Endometrial microvascular endothelial cells (primary cell): Measurements from ENCODE around the gene MS4A6E. TPM values are rescaled to one million over a fixed set of nuclear protein-coding genes. Genes with fewer than 3 reads are reported as not detected.
"Not testable (repeated sequence)": the region's sequence is repeated elsewhere in the genome, so short reads cannot be mapped to it uniquely, and the experiment has no call there.

Source experiments
- in situ Hi-C: cut with HindIII; loops from 2 replicates; pipeline ENCODE4 v1.10.0; 2017; ENCODE audit warnings: low sequenced_read_pairs, low pct_unique_long_range_greater_than_20kb; ENCODE audit errors: inconsistent ontology term
- total RNA-seq: library from RNA; depleted of rRNA; stranded (reverse); fragments of >200 nt; gene quantifications from one replicate; pipeline ENCODE4 v1.2.3, GENCODE V29; 2015; ENCODE audit errors: inconsistent ontology term

The MS4A6E gene
- total RNA-seq: not detected

DNA sequence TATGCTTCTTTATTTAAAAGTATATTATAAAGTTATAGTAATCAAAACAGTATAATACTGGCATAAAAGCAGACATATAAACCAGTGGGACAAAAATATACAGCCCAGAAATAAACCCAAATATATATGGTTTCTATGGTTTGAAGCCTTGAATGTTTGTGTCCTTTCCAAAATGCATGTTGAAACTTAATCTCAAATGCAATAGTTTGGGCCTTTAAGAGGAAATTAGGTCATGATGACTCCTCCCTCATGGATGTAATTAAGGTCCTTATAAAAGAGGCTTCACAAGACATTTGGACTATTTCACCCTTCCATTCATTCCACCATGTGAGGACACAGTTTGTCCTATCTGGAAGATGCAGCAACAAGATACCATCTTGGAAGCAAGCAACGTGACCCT lies at the start of gene MS4A6E:
Gene MS4A6E, plus strand, starts transcription at position 301 of the 400 bp plus-strand sequence. CDS start 7,641 bp downstream, outside the sequence.
- in situ Hi-C loops: no loop called here

DNA sequence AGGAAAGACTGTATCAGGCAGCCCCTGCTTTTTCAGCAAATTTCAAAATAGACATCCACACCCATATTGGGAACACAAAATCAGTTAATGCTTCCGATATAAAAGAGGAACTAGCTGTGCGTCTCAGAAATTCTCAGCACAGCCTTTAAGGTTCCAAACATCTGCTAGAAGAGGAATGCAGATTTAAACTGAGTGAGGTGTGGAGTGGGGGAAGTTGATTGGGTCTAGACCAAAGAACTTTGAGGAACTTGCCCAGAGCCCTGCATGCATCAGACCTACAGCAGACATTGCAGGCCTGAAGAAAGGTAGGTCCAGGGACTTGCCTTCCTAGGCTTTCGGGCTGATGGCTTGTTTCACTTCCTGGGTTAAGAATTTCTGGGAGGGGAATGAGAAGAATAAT lies 46.6 kb upstream of the MS4A6E start, which contains the start of gene MS4A4A:
Gene MS4A4A, plus strand, starts transcription at position 255 of the 400 bp plus-strand sequence. Its CDS starts 10 bp downstream, at position 265.
- in situ Hi-C loops: no loop called here

DNA sequence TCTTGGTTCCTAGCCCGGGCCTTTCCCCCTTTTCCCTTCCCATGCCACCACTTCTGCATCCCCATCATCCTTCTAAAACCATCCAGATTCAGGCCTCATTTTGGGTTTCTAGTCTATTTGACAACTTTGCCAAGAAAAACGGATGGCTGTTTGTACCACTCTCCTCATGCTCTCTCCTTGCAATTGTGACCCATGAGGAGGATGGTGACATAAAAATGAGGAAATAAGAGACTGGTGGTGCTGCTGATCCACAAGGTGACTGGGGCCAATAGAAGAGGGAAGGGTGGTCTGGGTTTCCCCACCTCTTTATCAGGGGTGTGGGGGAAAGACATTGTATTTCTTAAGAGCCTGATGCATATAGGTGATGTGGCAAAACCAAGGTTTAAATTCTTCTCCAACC lies 45.6 kb upstream of the MS4A6E start:
- in situ Hi-C loops: no loop called here

GRCh38 chr11:60282286-60282685 lies 44.8 kb upstream of the MS4A6E start:
- in situ Hi-C loops: no loop called here

- in situ Hi-C loops: not testable (repeated sequence)
Measured at GRCh38 chr11:60285411-60286126, 41.5 kb upstream of the MS4A6E start.

DNA sequence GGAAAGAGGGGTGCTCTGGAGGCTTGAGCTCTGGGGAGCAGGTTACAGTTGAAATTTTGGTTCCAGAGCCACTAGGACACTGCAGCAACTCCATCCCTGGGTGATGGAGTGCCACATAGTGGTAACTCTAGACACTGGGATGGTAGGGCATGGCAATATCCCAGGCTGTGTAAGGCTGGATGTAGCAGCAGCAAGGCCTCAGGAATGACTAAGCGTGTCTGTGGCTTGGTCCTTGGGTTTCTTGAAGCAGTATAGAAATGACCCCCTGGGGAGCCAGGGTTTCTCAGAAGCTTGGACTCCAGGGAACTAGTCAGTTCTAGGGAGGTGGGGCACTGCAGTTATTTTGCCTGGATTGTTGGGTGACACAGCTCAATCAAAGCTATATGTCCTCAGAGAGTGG lies 38.5 kb upstream of the MS4A6E start:
- in situ Hi-C loops: no loop called here

GRCh38 chr11:60292145-60292544 lies 34.9 kb upstream of the MS4A6E start:
- in situ Hi-C loops: no loop called here

DNA sequence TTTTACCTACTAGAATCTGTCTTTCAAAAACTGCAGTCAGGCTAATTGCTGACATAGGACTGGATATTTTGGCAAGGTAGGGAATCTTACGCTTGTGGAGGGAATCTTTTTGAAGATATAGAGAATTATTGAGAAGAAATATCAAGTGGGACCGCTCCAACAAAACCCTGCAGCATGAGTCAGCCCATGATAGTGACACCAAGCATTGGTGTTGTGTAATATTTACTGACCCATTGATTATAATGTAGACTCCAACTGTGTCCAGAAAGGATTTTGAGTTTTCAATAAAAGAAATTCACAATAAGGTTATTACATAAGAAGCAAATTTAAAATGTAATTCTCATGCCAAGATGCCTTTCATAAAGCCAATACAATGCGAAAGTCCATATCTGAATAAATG lies 25.9 kb upstream of the MS4A6E start:
- in situ Hi-C loops: no loop called here

DNA sequence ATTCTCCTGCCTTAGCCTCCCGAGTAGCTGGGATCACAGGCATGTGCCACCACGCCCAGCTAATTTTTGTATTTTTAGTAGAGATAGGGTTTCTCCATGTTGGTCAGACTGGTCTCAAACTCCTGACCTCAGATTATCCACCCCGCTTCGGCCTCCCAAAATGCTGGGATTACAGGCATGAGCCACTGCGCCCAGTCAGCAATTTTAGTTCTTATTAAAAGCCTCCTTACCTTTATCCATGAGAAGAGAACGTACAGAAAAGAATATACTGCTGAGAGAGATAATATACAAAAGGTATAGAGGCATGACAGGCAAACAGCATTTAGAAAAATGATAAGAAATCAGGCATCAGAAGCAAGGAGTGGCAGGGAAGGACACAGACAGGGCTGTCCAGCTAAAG lies 25.2 kb upstream of the MS4A6E start:
- in situ Hi-C loops: not testable (repeated sequence)

GRCh38 chr11:60303661-60304060 lies 23.4 kb upstream of the MS4A6E start:
- in situ Hi-C loops: no loop called here

- in situ Hi-C loops: no loop called here
Measured at GRCh38 chr11:60305906-60306619, 21.0 kb upstream of the MS4A6E start.

DNA sequence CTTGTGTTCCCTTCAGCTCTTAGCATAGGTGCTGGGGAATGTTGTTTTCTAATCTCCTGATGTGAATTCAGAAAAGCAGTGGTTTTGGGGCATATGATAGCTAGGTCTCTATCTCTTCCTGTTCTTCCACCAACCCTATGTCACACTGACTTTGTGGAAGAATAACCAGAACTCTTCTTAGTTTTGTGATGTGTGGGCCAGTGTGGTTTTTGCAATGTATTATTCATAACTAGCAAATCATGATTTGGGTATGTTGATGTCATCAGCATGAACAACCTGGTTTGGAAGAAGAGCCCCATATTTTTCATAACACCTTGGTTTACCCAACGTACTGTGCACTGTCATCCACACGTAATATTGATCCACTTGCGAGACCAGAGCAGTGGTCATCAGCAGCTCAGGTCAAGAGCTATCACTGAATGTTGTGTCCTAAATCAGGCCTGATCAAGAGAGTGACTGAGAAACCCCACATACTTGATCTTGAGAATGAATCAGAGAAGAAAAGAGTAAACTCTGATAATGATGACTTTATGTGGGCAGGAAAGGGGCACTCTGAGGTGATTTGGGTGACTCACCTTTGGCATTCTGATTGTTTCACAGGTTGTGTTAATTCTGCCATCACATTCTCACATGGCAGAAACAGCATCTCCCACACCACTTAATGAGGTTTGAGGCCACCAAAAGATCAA lies 19.4 kb upstream of the MS4A6E start:
- in situ Hi-C loops: no loop called here

- in situ Hi-C loops: no loop called here
Measured at GRCh38 chr11:60310407-60310998, 16.6 kb upstream of the MS4A6E start.

GRCh38 chr11:60314635-60315321 lies 12.3 kb upstream of the MS4A6E start:
- in situ Hi-C loops: no loop called here

DNA sequence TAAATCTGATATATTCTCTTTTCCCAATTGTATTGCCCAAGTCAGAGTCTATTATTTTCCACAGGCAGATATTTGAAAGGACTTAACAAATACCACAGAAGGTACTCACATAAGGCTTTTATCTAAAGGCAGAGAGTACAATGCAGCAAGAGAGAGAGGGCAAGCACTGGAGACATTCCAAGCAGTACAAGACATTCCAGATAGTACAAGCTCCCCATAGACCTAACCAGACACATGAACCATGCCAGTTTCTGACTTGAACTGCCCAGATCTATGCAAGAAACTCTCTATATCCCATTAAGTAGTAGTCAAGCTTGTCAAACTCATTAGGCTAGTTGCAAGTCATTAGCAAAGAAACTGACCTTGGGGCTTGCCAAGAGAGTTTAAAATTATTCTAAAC lies 11.2 kb upstream of the MS4A6E start:
- in situ Hi-C loops: no loop called here

- in situ Hi-C loops: no loop called here
Measured at GRCh38 chr11:60316317-60316716, 10.7 kb upstream of the MS4A6E start.

- in situ Hi-C loops: no loop called here
Measured at GRCh38 chr11:60318726-60319125, 8.3 kb upstream of the MS4A6E start.

DNA sequence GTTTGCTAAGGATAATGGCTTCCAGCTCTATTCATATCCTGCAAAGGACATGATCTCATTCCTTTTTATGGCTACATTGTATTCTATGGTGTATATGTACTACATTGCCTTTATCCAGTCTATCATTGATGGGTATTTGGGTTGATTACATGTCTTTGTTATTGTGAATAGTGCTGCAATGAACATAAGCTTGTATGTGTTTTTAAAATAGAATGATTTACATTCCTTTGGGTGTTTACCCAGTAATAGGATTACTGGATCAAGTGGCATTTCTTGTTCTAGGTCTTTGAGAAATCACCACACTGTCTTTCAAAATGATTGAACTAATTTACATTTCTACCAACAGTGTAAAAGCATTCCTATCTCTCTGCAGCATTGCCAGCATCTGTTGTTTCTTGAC lies 6.0 kb upstream of the MS4A6E start:
- in situ Hi-C loops: no loop called here

- in situ Hi-C loops: no loop called here
Measured at GRCh38 chr11:60328460-60328859, 1.4 kb downstream of the MS4A6E start.
